Stimulated activated CD4-positive, alpha-beta T cell treated with anti-CD3 and anti-CD28 coated beads, Interleukin-12 subunit alpha, Interleukin-12 subunit beta, amount 100 ng/mL, for 24 hours (primary cell): Measurements from ENCODE around the gene TP53I11.

Experiments used
- DNase-seq, 2 experiments: peaks; one replicate each; pipeline ENCODE4 v3.0.0-alpha.2; 2020; ENCODE audit warnings: low read depth in 2 of 2

Gene TP53I11

DNA sequence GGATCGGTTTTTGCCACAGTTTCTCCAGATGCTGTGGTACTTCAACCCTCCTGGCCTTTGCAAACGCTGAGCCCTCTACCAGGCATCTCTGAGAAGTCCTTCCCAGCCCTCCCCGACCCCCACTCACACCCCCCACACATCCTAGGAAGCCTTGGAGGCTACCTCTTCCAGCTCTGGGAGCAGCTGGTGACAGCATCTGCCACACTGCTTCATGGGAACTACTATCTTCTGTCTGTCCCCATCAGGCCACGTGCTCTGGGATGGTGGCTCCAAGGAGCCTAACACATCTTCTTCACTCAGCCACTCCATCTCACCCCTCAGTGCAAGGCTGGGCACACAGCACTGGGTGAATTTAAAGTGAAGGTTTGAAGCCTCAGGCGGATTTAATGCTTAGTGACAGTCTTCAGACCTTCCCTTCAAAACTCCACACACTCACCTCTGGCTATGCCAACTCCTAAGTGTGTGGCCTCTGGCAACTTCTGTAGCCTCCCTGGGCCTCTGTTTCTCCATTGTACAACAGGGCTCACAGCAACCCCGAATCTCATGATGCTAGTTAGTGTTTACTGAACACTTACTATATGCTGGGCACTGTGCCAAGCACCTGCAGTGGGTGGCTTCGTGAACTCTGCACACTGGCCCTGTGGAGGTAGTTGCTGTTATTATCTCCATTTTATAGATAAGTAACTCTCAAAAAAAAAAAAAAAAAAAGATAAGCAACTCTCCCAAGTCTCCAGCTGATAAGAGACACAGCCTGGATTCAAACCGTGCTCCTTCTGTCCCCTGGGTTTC is 7.3 kb upstream of the TP53I11 start:
- DNase-seq, result no peak

DNA sequence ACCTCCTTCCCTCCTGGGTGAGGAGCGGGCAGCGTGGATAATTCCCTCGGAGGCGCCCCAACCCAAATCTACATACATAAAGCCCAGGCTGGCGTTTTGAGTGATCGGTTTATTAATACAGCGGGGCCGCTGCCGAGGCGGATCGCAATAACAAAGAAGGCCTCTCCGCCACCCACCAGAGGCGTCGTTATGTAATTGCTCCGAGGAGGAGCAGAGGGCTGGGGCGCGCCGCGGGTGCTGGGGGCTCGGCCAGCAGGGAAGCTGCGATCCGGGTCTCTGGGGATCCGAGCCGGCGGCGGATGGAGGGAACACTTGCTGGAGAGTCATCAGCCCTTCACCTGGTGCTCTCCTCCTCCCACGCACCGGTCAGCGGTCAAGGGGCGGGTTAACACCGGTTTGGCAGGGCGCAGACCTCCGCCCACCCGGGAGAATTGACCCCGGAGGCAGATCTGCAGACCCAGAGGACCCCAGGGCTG is 6.4 kb upstream of the TP53I11 start:
- DNase-seq, result no peak

- DNase-seq, result no peak
Observed at GRCh38 chr11:44955015-44955738, 4.5 kb upstream of the TP53I11 start.

GRCh38 chr11:44954051-44954906 is 3.6 kb upstream of the TP53I11 start:
- DNase-seq, result no peak

DNA sequence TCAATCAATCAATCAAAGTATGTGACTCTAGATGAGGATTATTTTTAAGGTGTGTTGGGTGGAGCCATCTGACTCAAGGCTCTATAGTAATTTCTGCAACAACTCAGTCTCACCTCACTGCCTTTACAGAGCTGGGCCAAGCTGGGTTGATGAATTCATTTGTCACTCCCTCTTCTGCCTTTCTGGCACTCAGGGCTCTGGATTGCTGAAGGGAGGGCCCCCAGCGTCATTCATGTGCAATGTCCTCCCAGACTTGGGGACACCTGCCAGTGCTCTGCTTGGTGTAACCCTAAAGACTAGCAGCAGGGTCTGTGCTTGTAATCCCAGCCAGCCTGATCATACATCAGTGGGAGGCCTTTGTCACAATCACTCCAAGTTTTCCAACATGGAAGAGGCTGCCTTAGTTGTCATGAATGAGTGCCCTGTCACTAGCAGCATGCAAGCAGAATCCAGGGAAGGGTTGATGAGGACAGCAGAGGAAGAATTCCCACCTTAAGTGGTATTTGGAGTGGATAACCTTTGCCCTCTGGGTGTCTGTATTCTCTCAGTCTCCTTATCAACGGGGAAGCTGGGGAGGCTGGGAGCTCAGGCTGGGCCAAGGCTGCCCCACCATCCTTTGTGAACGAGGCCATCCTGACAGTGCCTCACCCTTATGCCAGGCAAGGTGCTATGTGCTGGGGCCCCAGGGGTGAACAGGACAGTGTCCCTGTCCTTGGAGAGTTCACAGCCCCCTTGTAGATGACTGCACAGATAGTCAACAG is 2.0 kb upstream of the TP53I11 start:
- no peak for DNase-seq

DNA sequence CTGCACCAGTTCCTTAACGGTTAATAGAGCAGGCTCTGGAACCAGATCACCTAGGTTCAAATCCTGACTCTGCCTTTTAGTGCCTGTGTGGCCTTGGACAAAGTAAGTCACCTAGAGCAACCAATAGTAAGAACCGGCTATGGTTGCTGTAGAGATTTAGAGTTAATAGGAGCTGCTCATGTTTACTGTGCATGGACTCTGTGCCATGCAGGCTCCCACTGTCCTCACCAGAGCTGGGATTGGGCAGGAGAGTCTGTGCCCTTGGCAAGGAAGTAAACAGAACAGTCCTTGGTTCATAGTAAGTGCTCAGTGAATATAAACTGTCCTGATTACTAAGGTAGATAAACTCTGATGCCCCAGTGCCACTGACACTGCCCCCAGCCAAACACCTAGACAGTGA is 1.4 kb upstream of the TP53I11 start:
- DNase-seq, result no peak

DNA sequence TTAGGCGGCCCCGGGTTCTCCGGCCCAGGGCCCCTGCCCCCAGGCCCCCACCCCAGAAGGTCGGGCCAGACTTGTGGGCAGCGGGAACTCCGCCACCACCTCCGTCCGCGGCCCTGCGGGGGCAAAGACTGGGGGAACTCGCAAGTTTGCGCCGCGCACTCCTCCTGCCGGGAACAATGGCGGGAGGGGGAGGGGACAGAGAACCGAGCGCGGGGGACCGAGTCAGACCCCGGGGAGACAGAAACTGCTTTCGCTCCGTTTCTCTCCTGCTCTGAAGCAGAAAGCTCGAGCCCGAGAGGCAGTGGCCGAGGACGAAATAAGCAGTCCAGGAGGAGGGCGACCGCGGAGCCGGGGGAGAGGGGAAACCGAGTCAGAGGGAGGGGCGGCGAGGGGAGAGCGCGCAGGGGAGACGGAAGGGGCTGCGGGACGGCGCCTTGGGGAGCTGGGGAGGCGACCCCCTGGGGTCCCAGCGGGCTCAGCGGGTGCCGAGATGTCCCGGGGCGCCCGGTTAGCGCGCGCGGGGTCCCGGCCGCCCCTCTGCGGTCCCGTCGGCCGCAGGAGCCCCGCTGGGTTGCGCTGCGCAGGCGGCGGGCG is 555 bp downstream of the TP53I11 start:
- DNase-seq, result peak in 1 of 2 experiments; percentile 26

DNA sequence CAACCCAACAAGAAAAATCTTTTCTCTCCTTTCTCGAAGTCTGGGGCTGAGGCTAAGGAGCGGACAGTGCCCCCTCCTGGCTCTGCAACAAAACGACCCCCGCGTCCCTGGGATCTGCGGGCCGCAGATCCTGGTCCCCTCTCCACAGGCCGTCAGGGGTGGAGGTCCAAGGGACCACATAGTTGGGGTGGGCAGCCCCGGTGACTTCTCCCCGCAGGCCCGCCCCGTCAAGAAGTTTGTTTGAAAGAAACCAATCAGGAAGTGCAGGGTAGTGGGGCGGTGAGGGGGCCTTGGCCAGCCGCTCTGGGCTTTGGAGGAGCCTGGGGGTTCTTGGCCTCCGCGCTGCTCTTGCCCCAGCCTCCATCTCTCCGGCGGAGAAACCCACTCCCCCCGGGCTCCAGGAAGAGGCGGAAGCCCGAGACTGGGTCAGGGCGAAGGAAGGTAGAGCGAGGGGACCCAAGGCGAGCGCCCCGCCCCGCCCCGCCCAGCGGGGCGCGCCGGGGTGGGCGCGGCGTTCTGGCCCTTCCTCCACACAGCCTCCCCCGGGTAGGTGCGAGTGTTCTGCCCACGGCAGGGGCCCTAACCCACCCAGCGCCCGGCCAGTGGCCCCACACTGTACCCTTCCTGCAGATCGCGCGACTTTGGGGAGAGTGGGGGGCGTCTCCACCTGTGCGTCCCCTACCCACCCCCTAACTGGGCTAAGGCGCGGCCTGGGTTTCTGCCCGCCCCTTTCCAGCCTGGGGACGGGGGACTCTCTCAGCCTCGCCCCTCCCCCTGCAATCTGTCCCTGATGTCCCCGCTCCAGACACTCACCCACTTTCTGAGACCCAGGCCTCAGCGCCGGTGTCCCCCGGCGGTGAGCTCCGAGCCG is 1.3 kb downstream of the TP53I11 start:
- DNase-seq, result no peak

DNA sequence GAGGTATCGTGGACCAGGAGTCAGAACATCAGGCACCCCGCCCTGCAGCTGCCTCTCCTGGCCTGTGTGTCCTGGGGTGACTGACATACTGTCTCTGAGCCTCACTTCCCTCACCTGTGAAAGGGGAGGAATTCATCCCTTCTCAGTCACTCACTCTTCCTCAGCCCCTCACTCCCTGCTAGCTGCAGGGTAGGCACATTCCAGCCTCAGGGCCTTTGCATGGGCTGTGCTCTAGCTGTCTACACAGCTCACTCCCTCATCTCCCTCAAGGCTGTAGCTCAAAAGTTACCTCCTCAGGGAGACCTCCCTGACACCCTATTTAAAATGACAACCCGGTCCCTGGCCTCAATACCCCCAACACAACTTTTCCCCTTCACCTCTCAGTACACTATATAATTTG is 2.5 kb downstream of the TP53I11 start:
- DNase-seq, result no peak

DNA sequence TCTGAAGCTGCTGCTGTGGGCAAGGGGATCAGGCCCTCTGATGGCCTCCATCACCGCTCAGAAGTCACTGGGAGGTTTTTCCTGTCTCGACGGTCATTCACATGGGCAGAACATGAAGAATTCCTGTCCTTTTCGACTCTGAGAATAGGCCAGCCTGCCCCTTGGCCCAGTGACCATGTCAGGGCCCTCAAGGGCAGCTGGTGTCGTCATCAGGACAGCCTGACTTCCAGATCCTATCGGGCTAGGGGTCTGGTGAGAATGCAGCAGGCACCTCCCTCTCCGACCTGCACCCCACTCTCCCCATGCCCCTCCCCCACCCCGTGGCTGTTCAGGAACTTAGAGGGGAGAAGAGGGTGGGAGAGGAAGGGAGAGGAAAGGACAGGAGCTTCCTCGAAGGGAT is 3.6 kb downstream of the TP53I11 start:
- no peak for DNase-seq

DNA sequence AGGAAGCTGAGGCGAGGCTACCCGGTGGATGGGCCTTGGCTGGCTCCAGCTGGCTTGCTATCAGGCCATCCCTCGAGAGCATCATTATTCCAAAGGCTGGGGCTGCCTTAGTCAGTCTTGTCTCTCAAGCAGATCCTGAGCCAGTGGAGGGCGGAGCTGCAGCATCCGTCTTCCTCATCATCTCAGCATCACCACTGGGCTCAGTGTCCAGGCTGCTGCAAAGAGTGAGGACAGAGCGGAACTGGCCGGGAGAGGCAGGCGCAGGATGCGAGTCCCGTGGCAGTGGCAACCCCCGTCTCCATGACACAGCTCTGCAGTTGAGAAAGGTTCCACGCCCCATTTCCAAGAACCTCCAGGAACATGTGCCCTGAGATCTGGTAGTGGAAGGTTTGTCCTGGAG is 4.4 kb downstream of the TP53I11 start:
- no peak for DNase-seq

GRCh38 chr11:44945666-44946065 is 5.0 kb downstream of the TP53I11 start:
- DNase-seq, result no peak

- DNase-seq, result no peak
Observed at GRCh38 chr11:44944853-44945235, 5.8 kb downstream of the TP53I11 start.

- DNase-seq, result no peak
Observed at GRCh38 chr11:44944181-44944852, 6.4 kb downstream of the TP53I11 start.

DNA sequence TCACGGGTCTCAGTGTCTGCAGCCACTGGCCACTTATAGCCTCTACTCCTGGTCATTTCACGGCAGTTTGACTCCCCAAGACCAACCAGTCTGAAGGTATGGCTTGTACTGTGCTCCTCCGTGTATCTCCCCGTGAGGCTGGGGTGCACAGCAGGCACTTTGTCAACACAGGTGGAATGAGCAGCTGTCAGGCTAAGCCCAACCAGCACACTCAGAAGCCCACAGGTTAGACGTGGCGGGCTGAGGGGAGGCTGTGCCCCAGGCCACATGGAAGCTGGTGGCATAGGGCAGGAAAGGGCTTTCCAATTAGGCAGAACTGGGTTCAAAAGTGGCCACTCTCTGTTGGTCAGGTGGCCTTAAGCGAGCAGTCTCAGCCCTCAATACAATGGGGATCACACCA is 7.0 kb downstream of the TP53I11 start:
- DNase-seq, result no peak

- DNase-seq, result peak in 1 of 2 experiments; percentile 43
Observed at GRCh38 chr11:44943118-44943517, 7.6 kb downstream of the TP53I11 start.

GRCh38 chr11:44942029-44942955 is 8.4 kb downstream of the TP53I11 start:
- no peak for DNase-seq

- no peak for DNase-seq
Observed at GRCh38 chr11:44941259-44942021, 9.2 kb downstream of the TP53I11 start.
